ENCODE results near the gene LAMA5.
A peak's percentile ranks its signal among the peaks of the same experiment; 100 is the strongest.

LAMA5 gene

GRCh38 chr20:62387933-62388635 is 21.0 kb upstream of the LAMA5 start:
- peaks cover 37% of the 10 kb centered on the region for H3K36me3 Mint-ChIP-seq (ENCODE audit: low read depth)
- no peak for DNase-seq (ENCODE audit: low spot score)
- peaks cover 26% of the 10 kb centered on the region for H3K4me1 Mint-ChIP-seq (ENCODE audit: low read depth)
- H3K4me3 Mint-ChIP-seq = peak overlapping the region; percentile 91
- no peaks in the 10 kb centered on the region for H3K27me3 Mint-ChIP-seq (ENCODE audit: low read depth)
- no peaks in the 10 kb centered on the region for H3K9me3 Mint-ChIP-seq
- peak overlapping the region; percentile 78 for H3K27ac Mint-ChIP-seq

- H3K9me3 Mint-ChIP-seq = no peaks in the 10 kb centered on the region
- H3K36me3 Mint-ChIP-seq (ENCODE audit: low read depth) = peaks cover 39% of the 10 kb centered on the region
- H3K27me3 Mint-ChIP-seq (ENCODE audit: low read depth) = no peaks in the 10 kb centered on the region
- peak overlapping the region; percentile 78 for H3K27ac Mint-ChIP-seq
- H3K4me3 Mint-ChIP-seq = peak overlapping the region; percentile 91
- DNase-seq (ENCODE audit: low spot score) = no peak
- peaks cover 30% of the 10 kb centered on the region for H3K4me1 Mint-ChIP-seq (ENCODE audit: low read depth)
Observed at GRCh38 chr20:62387219-62387913, 20.3 kb upstream of the LAMA5 start.

GRCh38 chr20:62386383-62387218 is 19.5 kb upstream of the LAMA5 start, which contains the start of gene RPS21:
TSS of gene RPS21 (plus strand) at chr20:62387103. CDS start at chr20:62387339, 236 bp downstream.
- H3K4me1 Mint-ChIP-seq (ENCODE audit: low read depth) = peaks cover 30% of the 10 kb centered on the region

GRCh38 chr20:62382306-62383198 is 15.4 kb upstream of the LAMA5 start:
- H3K4me1 Mint-ChIP-seq (ENCODE audit: low read depth) = peaks cover 18% of the 10 kb centered on the region
- H3K36me3 Mint-ChIP-seq (ENCODE audit: low read depth) = peaks cover 16% of the 10 kb centered on the region
- peak; percentile 72 for DNase-seq (ENCODE audit: low spot score)
- peak overlapping the region; percentile 10 for H3K4me3 Mint-ChIP-seq
- H3K27me3 Mint-ChIP-seq (ENCODE audit: low read depth) = no peaks in the 10 kb centered on the region
- peak overlapping the region; percentile 47 for H3K27ac Mint-ChIP-seq
- H3K9me3 Mint-ChIP-seq = peaks cover 5% of the 10 kb centered on the region

More at GRCh38 chr20:62386383-62387218, 19.5 kb upstream of the LAMA5 start, which contains the start of gene RPS21:
- H3K9me3 Mint-ChIP-seq = peaks cover 5% of the 10 kb centered on the region
- peaks cover 45% of the 10 kb centered on the region for H3K36me3 Mint-ChIP-seq (ENCODE audit: low read depth)
- peak within 1 kb of the TSS; percentile 91 for H3K4me3 Mint-ChIP-seq
- no peaks in the 10 kb centered on the region for H3K27me3 Mint-ChIP-seq (ENCODE audit: low read depth)
- DNase-seq (ENCODE audit: low spot score) = peak; percentile 91
- peak within 1 kb of the TSS; percentile 94 for H3K27ac Mint-ChIP-seq

- Mint-ChIP-seq H3K4me3 (no peak overlapping the region), H3K36me3 (ENCODE audit: low read depth) (peaks cover 11% of the 10 kb centered on the region), H3K27me3 (ENCODE audit: low read depth) (no peaks in the 10 kb centered on the region), H3K9me3 (peaks cover 5% of the 10 kb centered on the region), H3K4me1 (ENCODE audit: low read depth) (peaks cover 18% of the 10 kb centered on the region), H3K27ac (no peak overlapping the region)
- DNase-seq (ENCODE audit: low spot score) = no peak
Observed at GRCh38 chr20:62381842-62382241, 14.7 kb upstream of the LAMA5 start.

GRCh38 chr20:62381202-62381797 is 14.2 kb upstream of the LAMA5 start:
- no peak for DNase-seq (ENCODE audit: low spot score)
- H3K36me3 Mint-ChIP-seq (ENCODE audit: low read depth) = peaks cover 11% of the 10 kb centered on the region
- H3K4me3 Mint-ChIP-seq = no peak overlapping the region
- H3K4me1 Mint-ChIP-seq (ENCODE audit: low read depth) = peaks cover 18% of the 10 kb centered on the region
- H3K9me3 Mint-ChIP-seq = peaks cover 5% of the 10 kb centered on the region
- no peak overlapping the region for H3K27ac Mint-ChIP-seq
- H3K27me3 Mint-ChIP-seq (ENCODE audit: low read depth) = no peaks in the 10 kb centered on the region

GRCh38 chr20:62378215-62378614 is 11.1 kb upstream of the LAMA5 start:
- DNase-seq (ENCODE audit: low spot score) = no peak
- H3K36me3 Mint-ChIP-seq (ENCODE audit: low read depth) = peaks cover 8% of the 10 kb centered on the region
- H3K4me1 Mint-ChIP-seq (ENCODE audit: low read depth) = peaks cover 4% of the 10 kb centered on the region
- H3K27ac Mint-ChIP-seq = no peak overlapping the region
- no peaks in the 10 kb centered on the region for H3K27me3 Mint-ChIP-seq (ENCODE audit: low read depth)
- H3K4me3 Mint-ChIP-seq = no peak overlapping the region
- H3K9me3 Mint-ChIP-seq = peaks cover 5% of the 10 kb centered on the region

- no peak overlapping the region for H3K4me3 Mint-ChIP-seq
- no peak overlapping the region for H3K27ac Mint-ChIP-seq
- no peak for DNase-seq (ENCODE audit: low spot score)
- peaks cover 3% of the 10 kb centered on the region for H3K27me3 Mint-ChIP-seq (ENCODE audit: low read depth)
- H3K9me3 Mint-ChIP-seq = peaks cover 5% of the 10 kb centered on the region
- peaks cover 3% of the 10 kb centered on the region for H3K4me1 Mint-ChIP-seq (ENCODE audit: low read depth)
- peaks cover 8% of the 10 kb centered on the region for H3K36me3 Mint-ChIP-seq (ENCODE audit: low read depth)
Observed at GRCh38 chr20:62377615-62378178, 10.6 kb upstream of the LAMA5 start.

GRCh38 chr20:62377064-62377461 is 10.0 kb upstream of the LAMA5 start:
- H3K4me1 Mint-ChIP-seq (ENCODE audit: low read depth) = peaks cover 1% of the 10 kb centered on the region
- peaks cover 3% of the 10 kb centered on the region for H3K27me3 Mint-ChIP-seq (ENCODE audit: low read depth)
- H3K27ac Mint-ChIP-seq = no peak overlapping the region

GRCh38 chr20:62376112-62377063 is 9.3 kb upstream of the LAMA5 start:
- H3K4me3 Mint-ChIP-seq = no peak overlapping the region
- no peaks in the 10 kb centered on the region for H3K9me3 Mint-ChIP-seq
- no peak for DNase-seq (ENCODE audit: low spot score)

More at GRCh38 chr20:62377064-62377461, 10.0 kb upstream of the LAMA5 start:
- Mint-ChIP-seq H3K9me3 (peaks cover 4% of the 10 kb centered on the region), H3K36me3 (ENCODE audit: low read depth) (peaks cover 4% of the 10 kb centered on the region), H3K4me3 (no peak overlapping the region)
- DNase-seq (ENCODE audit: low spot score) = no peak

GRCh38 chr20:62374331-62375152 is 7.4 kb upstream of the LAMA5 start:
- Mint-ChIP-seq H3K27me3 (ENCODE audit: low read depth) (peaks cover 3% of the 10 kb centered on the region), H3K9me3 (no peaks in the 10 kb centered on the region), H3K4me3 (no peak overlapping the region), H3K27ac (no peak overlapping the region), H3K36me3 (ENCODE audit: low read depth) (no peaks in the 10 kb centered on the region), H3K4me1 (ENCODE audit: low read depth) (peaks cover 1% of the 10 kb centered on the region)
- DNase-seq (ENCODE audit: low spot score) = no peak

More at GRCh38 chr20:62376112-62377063, 9.3 kb upstream of the LAMA5 start:
- Mint-ChIP-seq H3K36me3 (ENCODE audit: low read depth) (no peaks in the 10 kb centered on the region), H3K4me1 (ENCODE audit: low read depth) (peaks cover 1% of the 10 kb centered on the region), H3K27ac (no peak overlapping the region), H3K27me3 (ENCODE audit: low read depth) (peaks cover 3% of the 10 kb centered on the region)

Measured in T-helper 2 cell treated with Interferon-gamma antibody and Interleukin-4, amounts not matched to agents 5 μg/mL and 100 μg/mL, for 36 hours (primary cell).